Stromal cell of bone marrow (primary cell): ENCODE results near the gene AVEN.
"Not testable (repeated sequence)": the region's sequence is repeated elsewhere in the genome, so short reads cannot be mapped to it uniquely, and the experiment has no call there.

Source experiments
- DNase-seq: peaks from one replicate; pipeline ENCODE4 v3.0.0-alpha.2; 2012; ENCODE audit warnings: low read depth

AVEN gene

DNA sequence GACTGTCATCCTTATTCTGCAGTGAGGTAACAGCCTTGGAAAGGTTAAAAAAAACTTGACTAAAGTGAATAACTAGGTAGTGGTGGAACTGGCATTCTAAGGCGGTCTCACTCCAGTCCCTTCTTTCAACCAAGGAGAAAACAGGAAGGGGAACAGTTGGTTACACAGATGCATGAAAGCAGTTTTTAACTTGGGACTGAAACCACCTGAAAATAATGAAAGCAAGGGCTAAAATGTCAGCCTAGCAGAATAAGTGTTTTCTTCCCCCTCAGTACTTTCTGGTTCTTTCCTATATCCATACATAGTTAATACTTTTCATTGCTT lies 748 bp upstream of the AVEN start:
- no peak for DNase-seq

DNA sequence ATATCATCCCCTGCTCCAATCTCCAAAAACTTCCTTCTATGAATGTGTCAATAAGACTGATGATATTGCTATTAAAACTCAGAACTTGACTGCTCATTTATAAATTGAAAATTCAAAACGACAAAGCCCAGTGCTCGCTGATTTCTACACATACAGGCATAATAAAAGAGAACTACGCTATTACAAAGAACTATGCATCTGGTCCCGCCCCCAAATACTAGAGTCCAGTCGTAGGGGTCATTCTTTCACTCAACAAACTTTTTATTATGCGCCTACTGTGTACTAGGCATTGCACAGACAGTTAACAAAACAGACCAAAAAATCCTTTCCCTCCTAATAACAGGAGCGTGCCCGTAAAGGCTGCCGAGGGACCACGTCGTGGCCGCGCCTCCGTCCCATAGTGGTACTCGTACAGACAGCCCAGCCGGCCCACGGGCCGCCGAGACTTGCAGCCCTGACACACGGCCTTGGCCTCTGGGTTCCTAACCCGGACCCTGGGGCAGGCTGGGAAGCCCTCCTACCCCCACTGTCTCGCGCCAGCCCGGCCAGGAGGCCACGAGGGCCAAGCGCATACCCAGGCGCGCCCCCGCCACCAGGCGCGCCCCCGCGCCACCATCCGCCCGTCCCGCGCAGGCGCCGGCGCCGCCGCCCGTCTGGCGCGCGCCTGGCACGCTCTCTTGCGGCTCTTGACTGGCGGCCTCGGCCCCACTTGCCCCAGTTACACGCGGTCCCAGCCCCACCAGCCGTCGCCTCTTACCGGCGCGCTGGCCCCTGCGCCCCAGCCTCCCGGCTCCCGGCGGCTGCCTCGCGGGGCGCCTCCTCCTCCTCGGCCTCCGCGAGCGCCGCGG lies 757 bp downstream of the AVEN start:
- peak; percentile 63 for DNase-seq

DNA sequence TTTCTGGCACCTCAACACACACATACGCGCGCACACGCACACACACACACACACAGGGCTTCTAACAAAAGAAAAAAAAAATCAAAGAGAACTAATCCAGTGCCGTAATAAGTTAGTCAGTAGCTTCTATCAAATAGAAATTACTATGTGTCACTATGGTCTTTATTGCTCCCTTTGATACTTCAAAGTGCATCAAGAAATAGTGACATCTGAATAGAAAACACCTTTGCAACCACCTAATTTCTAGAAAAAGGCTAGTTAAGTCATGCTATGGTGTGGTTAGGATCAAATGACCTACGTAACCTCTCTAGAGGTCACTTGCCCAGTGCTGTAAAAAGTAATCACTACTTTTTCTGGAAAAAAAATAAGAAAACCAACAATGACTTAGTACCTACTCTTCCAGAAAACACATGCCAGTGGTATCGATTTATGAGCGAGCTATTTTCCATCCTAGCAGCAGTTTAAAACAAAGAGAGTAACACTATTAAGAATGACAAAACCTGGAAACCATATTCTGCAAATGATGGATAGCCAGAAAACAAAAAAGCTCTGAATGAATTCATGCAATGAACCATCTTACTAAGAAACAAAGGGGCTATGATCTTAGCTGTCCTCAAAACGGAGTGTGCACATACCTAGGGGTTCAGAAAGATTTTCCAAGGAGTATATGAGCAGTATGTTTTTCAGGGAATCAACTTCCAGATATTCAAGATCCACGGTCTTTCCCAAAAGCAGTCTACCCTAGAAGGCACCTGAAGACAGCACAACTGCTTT lies 6.8 kb downstream of the AVEN start:
- DNase-seq = no peak

DNA sequence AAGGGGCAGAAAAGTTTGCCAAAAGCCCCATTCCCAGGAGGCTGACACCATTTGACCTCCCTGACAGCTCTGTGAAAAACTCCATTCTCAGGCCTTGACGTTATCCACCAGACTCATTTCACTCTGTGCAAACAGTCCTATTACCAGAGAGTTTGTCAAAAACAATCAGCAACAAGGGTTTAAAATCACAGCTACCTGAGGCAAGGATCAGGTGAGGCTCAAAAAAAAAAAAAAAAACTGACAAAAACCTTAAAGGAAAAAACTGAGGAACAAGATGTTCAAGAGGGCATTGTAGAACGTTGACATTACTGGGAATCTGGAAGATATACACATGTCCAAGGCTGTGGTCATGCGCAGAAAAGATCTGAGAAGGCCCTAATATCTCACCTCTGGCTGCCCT lies 11.4 kb downstream of the AVEN start:
- DNase-seq = no peak

DNA sequence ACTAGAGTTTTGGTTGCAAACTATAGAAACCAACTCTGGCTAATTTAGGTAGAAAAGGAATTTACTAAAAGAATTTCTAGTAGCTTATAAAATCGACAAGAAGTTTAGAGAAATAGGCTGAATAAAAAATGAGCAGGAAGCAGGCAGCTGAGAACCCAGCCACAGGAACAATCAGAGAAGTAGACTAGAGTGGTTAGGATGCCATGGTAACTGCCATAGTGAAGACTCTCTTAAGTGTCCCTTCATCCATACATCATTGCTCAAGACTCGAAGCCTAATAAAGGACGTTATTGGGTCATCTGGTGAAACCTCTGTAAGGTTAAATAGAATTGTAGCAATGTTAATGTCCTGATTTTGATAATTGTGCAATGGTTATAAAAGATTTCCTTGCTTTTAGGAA lies 13.8 kb downstream of the AVEN start:
- DNase-seq = no peak

DNA sequence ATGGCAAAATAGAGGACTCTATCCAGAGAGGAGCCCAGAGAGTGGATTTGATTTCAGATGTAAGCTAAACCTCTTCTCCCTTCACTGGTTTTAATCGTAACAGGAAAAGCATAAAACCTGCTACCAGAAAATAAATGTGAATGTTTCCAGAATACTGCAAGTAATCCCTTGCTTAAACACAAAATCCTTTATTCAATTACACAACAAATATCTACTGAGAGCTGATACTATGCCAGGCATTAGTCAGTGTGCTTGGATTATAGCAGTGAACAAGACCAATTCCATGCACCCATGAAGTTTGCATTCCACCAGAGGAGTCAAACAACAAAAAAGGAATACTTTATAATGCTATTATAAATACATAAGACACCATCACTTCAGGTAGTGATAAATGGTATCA lies 15.1 kb downstream of the AVEN start:
- DNase-seq = no peak

DNA sequence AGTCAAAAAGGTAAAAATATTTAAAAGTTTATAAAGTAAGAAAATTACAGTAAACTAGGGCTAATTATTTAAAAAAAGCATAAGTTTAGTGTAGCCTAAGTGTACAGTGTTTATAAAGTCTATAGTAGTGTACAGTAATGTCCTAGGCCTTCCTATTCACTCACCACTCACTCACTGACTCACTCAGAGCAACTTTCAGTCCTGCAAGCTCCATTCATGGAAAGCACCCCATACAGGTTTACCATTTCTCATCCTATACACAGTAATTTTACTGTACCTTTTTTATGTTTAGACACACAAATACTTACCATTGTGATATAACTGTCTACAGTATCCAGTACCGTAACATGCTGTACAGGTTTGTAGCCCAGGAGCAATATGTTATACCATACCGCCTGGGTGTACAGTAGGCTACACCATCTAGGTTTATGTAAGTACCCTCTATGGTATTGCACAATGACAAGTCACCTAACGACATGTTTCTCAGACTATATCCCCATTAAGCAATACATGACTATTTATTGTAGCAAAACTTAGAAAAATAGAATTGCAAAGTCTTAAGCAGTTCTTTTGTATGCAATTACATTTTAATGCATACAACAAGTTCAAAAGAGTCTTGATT lies 19.5 kb downstream of the AVEN start:
- no peak for DNase-seq

DNA sequence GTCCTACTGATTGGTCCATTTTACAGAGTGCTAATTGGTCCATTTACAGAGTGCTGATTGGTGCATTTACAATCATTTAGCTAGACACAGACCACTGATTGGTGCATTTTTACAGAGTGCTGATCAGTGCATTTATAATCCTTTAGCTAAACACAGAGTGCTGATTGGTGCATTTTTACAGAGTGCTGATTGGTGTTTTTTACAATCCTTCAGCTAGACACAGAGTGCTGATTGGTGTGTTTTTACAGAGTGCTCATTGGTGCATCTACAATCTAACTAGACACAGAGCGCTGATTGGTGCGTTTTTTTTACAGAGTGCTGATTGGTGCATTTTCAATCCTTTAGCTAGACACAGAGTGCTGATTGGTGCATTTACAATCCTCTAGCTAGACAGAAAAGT lies 20.3 kb downstream of the AVEN start:
- DNase-seq = not testable (repeated sequence)

DNA sequence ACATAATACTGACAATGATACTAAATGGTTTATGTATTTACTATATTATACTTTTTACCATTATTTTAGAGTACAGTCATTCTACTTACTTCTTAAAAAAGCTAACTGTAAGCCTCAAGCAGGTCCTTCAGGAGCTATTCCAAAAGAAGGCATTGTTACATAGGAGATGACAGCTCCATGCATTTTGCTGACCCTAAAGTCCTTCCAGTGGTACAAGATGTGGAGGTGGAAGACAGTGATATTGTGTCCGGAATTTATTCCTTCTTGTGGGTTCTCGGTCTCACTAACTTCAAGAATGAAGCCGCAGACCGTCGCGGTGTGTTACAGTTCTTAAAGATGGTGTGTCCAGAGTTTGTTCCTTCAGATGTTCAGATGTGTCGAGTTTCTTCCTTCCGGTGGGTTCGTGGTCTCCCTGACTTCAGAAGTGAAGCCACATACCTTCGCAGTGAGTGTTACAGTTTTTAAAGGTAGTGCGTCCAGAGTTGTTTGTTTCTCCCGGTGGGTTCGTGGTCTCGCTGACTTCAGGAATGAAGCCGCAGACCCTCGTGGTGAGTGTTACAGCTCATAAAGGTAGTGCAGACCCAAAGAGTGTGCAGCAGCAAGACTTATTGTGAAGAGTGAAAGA lies 20.9 kb downstream of the AVEN start:
- DNase-seq = no peak

DNA sequence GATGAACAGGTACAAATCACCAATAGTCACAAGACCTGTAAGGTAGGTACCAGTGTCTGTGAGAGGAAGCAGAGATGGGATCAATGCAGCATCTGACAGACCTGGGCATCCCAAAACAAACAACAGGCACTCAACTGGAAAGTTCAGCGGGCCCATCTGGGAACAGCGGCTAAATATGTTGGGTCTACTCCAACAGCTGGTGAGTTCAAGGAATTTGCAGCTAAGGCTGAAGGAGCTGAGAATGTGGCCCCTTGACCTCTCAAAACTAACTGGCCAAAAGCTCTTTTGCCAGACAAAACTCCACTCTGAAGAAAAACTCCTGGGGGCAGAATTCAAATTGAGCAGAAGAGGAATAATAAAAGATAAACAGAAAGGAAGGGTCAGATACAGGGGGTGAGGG lies 24.4 kb downstream of the AVEN start:
- no peak for DNase-seq

DNA sequence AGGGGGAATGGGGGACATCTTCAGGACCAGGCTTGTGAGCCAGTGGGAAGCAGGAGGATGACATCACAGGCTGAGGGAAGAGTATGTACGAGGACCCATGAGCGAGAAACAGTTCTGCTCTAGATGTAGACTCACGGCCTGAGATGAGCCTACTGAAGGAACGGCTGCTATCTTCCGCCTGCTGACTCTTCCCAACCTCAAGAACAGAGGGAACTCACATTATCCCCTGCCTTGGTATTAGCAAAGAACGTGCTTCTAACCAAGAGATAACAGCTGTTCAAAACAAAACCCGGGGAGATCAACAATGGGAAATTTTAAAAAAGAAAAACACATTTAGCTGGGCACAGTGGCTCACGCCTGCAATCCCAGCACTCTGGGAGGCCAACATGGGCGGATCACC lies 25.3 kb downstream of the AVEN start:
- no peak for DNase-seq

DNA sequence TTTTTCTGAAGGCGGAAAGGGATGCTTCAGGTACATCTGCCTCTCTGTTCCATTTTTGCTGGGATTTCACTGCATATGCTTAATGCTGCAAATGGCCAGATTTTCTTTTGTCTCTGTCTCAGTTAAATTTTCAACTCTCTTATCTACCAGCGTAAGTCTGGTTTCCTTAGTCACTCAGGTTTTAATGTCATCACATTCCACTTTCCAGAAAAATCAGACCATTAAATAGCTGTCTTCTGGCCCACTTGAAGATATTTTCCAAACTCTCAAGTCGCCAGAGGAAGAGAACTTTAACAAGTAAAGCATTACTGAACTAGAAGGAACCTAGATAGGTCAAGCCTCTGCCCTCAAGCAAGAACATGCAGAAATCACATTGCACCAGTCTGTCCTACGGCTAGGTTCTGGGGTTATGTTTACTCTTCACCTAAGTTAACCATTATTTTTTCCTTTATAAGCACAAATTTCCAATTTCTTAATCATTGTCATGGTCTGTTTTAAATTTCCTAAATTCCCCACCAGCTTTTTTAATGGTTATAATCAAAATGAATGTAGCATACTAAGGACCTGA lies 26.5 kb downstream of the AVEN start:
- DNase-seq = no peak

DNA sequence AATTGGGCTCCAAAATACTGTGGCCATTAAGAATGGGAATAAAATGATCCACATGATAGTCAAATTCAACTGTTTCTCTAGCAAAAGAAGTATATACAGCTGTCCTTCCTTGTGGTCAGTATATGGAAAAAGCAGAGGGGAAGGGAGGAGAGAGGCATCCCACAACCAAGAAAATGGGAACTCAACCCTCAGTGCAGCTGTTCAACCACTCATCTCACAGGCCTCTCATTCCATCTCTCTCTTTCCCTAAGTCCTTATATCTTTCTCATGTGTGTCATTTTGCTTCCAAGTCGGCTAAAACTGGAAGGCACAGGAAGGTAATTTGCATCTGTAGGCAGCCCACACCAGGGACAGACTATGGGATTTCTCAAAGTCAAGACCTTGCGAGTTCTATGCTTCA lies 27.5 kb downstream of the AVEN start:
- DNase-seq = no peak

DNA sequence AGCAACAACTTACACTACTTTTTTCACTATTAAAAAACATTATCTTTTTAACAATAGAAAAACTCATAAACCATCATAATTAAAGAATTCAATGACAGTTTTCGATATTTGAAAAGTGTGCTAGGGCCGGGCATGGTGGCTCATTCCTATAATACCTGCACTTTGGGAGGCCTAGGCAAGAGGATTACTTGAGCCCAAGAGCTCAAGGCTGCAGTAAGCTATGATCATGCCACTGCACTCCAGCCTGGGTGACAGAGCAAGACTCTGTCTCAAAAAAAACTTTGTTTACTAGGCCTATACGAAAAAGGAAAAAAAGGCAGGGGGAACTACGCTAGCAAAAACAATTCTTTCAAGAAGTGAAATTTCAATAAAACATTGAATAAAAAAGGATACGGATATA lies 28.1 kb downstream of the AVEN start:
- no peak for DNase-seq

DNA sequence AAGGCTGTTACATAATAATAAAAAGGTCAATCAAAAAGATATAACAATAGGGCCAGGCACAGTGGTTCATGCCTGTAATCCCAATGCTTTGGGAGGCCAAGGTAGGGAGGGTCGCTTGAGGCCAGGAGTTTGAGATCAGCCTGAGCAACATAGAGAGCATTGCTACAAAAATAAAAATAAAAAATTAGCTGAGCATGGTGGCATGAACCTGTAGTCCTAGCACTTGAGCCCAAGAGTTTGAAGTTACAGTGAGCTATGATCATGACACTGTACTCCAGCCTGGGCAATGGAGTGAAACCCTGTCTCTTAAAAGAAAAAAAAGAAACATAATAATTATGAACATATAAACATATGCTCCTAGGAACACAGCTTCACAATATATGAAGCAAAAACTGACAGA lies 29.3 kb downstream of the AVEN start:
- no peak for DNase-seq

DNA sequence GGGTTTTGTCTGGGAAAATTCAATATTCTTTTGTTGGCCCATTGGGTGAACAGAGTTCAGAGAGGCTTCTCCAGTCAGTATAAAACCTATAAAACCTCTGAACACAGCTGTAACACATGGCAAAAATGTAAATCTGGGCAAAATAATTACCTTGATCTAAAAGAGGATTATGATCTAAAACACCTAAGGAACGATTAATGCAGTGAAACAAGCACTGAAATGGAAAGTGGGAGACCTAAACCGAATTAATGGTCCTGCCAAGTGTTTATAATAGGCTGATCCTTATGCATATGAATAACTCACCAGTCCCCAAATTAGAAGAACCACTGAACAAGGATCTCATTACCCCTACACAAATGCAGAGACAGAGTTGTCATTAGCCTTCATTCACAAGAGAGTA lies 32.6 kb downstream of the AVEN start:
- no peak for DNase-seq

DNA sequence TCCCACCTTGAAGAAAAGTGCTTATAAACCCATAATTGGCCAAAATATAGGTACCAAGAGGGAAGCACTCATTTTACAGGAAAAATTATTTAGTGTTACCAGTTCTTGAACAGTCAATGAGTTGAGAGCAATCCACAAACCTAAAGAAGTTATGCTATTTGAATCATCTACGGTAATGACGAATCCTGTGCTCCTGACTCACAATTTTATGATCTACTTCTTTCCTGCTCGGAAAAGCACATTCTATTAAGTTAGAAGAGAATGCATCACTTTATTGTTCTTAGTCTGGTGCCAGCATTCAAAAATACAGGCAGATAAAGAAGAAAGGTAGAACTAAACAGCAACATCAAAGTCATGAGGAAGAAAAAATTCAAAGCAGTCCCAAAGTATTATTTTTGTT lies 37.5 kb downstream of the AVEN start:
- DNase-seq = peak; percentile 16

DNA sequence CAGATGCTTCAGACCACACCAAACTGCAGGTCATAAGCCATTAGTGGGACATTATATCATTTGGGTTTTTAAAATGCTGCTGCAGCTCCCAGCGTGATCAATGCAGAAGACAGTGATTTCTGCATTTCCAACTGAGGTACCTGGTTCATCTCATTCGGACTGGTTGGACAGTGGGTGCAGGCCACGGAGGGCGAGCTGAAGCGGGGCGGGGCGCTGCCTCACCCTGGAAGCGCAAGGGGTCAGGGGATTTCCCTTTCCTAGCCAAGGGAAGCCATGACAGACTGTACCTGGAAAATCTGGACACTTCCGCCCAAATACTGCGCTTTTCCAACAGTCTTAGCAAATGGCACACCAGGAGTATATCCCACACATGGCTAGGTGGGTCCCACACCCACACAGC lies 43.3 kb downstream of the AVEN start:
- not testable (repeated sequence) for DNase-seq

DNA sequence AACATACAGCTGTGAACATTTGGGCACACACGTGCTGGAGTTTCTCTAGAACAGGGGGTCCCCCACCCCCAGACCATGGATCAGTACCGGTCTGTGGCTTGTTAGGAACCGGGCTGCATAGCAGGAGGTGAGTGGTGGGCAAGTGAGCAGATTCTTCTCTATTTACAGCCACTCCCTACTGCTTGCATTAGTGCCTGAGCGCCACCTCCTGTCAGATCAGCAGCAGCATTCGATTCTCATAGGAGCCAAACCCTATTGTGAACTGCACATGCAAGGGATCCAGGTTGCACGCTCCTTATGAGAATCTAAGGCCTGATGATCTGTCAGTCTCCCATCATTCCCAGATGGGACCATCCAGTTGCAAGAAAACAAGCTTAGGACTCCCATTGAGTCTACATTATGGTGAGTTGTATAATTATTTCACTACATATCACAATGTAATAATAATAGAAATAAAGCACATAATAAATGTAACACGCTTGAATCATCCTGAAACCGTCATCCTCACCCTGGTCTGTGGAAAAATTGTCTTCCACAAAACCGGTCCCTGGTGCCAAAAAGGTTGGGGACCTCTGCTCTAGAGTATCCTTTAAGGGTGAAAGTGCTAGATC lies 44.9 kb downstream of the AVEN start:
- no peak for DNase-seq

DNA sequence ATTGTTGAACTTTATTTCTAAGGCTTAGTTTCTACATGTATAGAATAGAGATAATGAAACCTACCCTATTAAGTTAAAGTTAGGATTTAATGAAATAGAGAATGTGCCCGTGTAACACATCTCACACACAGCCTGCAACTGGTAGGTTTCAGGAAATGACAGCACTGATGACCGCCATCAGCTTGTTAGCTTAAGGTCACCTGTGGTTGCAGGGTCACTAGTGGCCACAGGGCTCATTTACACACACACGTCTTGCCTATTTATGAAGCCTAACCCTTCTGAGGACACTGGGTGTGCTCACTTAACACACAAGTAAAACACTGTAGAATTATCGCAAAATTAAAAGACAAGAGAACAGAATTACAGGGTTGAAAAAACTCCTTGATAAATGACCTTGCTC lies 50.6 kb downstream of the AVEN start:
- DNase-seq = no peak

DNA sequence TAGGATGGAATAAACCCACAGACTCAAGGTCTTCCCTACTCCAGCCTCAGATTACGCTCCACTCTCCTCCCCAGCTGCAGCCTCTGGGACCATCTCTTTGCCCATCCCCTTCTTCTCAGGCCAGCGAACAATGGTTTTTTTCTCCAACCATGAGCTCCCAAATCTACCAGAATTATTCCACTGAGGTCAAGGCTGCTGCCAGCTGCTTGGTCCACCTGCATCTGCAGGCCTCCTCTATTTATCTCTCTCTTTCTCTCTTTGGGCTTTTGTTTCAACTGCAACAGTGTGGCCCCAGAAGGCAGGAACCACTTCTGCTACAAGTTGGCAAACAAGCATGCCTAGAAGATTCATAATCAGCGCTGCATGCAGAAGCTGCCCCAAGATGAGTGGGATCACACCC lies 51.6 kb downstream of the AVEN start:
- no peak for DNase-seq

DNA sequence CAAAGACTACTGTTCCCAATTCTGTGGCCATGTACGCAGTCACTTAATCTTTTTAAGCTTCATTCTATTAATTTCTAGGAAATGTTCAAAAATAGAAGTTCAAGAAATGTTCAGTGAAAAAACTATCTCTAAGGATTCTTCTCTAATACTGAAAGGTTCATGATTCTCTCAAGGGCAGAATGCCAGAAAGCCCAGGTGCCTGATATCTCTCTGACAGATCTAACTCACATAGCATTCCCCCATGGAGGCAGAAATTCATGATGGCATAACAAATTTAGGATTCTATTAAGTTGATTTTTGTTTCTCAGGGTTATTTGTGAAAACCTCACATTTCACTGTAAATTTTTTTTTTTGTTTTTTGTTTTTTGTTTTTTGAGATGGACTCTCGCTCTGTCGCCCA lies 53.3 kb downstream of the AVEN start:
- DNase-seq = no peak
